ENCODE data around the gene CDIPT. TPM values are rescaled to one million over a fixed set of nuclear protein-coding genes. Genes with fewer than 3 reads are reported as not detected.

Gene CDIPT
- total RNA-seq, 1 donor from 2014 or later = 24.5 TPM

DNA sequence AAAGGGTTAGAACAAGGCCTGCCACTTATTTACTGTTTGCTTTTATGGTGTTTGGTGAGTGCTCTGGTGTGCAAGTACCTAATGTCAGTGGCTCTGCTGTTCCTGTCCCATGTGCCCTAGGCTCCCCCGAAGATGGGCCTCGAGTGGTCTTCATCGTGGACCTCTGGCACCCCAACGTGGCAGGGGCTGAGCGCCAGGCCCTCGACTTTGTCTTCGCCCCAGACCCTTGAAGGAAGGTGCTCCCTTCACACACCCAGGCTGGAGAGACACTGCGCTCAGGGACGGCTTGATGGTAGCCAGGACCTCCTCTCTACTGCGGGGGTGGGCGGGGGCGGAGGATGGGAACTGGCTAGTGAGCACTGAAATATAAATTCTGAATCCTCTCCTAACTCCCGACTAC lies 42.6 kb upstream of the CDIPT start:
- Histone ChIP-seq H3K4me3 (ENCODE audit: low read length in 3 of 3) (no peak overlapping the region), H3K4me1 (ENCODE audit: control insufficient read depth in 3 of 3, insufficient read depth in 3 of 3, low read length in 3 of 3) (peaks cover 0 to 1% (median under 1%) of the 10 kb centered on the region in 3 donors), H3K9ac (ENCODE audit: low read depth in 1 of 3, low read length in 3 of 3) (no peak overlapping the region), H3K9me3 (ENCODE audit: control insufficient read depth in 3 of 3, low read length in 3 of 3) (no peaks in the 10 kb centered on the region), H3K27ac (ENCODE audit: low read depth, low read length) (no peak overlapping the region), H3K27me3 (ENCODE audit: control insufficient read depth in 3 of 3, insufficient read depth in 3 of 3, low read length in 3 of 3) (peaks cover 7 to 15% (median 13%) of the 10 kb centered on the region in 3 donors), H3K36me3 (ENCODE audit: control insufficient read depth in 3 of 3, insufficient read depth in 3 of 3, low read length in 3 of 3) (no peaks in the 10 kb centered on the region)

DNA sequence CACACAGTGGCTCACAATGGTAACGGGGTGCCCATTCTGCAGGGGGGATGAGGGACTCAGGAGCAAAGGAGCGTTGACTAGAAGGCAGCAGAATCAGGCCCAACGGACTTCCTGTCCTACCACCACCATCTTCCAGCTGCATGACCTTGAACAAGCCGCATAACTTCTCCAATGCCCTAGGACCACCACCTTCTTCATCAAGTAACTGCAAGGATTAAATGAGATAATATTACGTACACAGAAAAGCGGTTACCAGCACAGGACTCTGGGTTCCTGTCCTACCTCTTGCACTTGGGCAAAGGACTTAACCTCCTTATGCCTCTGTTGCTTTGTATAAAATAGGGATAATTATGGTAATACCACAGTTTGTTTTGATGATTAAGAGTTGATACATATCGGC lies 41.9 kb upstream of the CDIPT start:
- no peak overlapping the region for H3K9ac ChIP-seq (ENCODE audit: low read depth in 1 of 3, low read length in 3 of 3)
- peaks cover 7 to 18% (median 14%) of the 10 kb centered on the region in 3 donors for H3K27me3 ChIP-seq (ENCODE audit: control insufficient read depth in 3 of 3, insufficient read depth in 3 of 3, low read length in 3 of 3)

DNA sequence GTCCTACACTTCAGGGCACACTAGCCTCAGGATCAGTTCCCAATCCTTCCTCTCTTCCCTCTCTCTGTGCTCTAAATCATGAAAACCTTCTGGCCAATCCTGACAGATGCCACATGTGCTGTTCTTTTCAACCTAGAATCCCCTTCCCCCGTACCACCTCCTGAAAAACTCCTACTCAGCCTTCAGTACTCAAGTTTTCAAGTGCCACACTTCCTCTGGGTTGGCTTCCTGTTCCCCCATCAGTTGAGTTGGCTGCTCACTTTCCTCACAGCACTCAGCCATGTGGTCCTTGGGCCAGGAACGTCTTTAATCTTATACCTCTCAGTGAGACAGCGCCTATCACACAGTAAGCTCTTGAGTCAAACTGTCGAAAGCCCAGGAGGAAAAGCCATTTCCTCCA lies 40.6 kb upstream of the CDIPT start:
- Histone ChIP-seq H3K36me3 (ENCODE audit: control insufficient read depth in 3 of 3, insufficient read depth in 3 of 3, low read length in 3 of 3) (no peaks in the 10 kb centered on the region), H3K27me3 (ENCODE audit: control insufficient read depth in 3 of 3, insufficient read depth in 3 of 3, low read length in 3 of 3) (peaks cover 14 to 25% (median 20%) of the 10 kb centered on the region in 3 donors), H3K9ac (ENCODE audit: low read depth in 1 of 3, low read length in 3 of 3) (no peak overlapping the region), H3K4me3 (ENCODE audit: low read length in 3 of 3) (no peak overlapping the region), H3K27ac (ENCODE audit: low read depth, low read length) (no peak overlapping the region), H3K9me3 (ENCODE audit: control insufficient read depth in 3 of 3, low read length in 3 of 3) (no peaks in the 10 kb centered on the region), H3K4me1 (ENCODE audit: control insufficient read depth in 3 of 3, insufficient read depth in 3 of 3, low read length in 3 of 3) (peaks cover 4 to 8% (median 7%) of the 10 kb centered on the region in 3 donors)

More for the DNA sequence above, 41.9 kb upstream of the CDIPT start:
- Histone ChIP-seq H3K4me1 (ENCODE audit: control insufficient read depth in 3 of 3, insufficient read depth in 3 of 3, low read length in 3 of 3) (peaks cover 4 to 5% (median 4%) of the 10 kb centered on the region in 3 donors), H3K36me3 (ENCODE audit: control insufficient read depth in 3 of 3, insufficient read depth in 3 of 3, low read length in 3 of 3) (no peaks in the 10 kb centered on the region), H3K27ac (ENCODE audit: low read depth, low read length) (no peak overlapping the region), H3K9me3 (ENCODE audit: control insufficient read depth in 3 of 3, low read length in 3 of 3) (no peaks in the 10 kb centered on the region), H3K4me3 (ENCODE audit: low read length in 3 of 3) (no peak overlapping the region)

DNA sequence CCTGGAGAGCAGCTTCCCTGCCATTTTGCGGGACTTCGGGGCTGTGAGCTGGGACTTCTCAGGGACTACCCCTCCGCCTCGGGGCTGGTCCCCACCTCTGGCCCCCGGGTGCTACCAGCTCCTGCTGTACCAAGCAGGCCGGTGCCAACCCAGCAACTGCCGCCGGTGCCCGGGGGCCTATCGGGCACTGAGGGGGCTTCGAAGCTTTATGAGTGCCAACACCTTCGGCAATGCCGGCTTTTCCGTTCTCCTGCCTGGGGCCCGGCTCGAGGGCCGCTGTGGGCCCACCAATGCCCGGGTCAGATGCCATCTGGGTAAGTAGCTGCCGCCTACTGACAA lies 38.5 kb upstream of the CDIPT start:
- H3K4me3 ChIP-seq (ENCODE audit: low read length in 3 of 3) = no peak overlapping the region
- no peaks in the 10 kb centered on the region for H3K9me3 ChIP-seq (ENCODE audit: control insufficient read depth in 3 of 3, low read length in 3 of 3)
- H3K36me3 ChIP-seq (ENCODE audit: control insufficient read depth in 3 of 3, insufficient read depth in 3 of 3, low read length in 3 of 3) = no peaks in the 10 kb centered on the region
- no peak overlapping the region for H3K27ac ChIP-seq (ENCODE audit: low read depth, low read length)
- peaks cover 4 to 8% (median 7%) of the 10 kb centered on the region in 3 donors for H3K4me1 ChIP-seq (ENCODE audit: control insufficient read depth in 3 of 3, insufficient read depth in 3 of 3, low read length in 3 of 3)
- H3K9ac ChIP-seq (ENCODE audit: low read depth in 1 of 3, low read length in 3 of 3) = no peak overlapping the region
- H3K27me3 ChIP-seq (ENCODE audit: control insufficient read depth in 3 of 3, insufficient read depth in 3 of 3, low read length in 3 of 3) = peaks cover 26 to 38% (median 37%) of the 10 kb centered on the region in 3 donors

DNA sequence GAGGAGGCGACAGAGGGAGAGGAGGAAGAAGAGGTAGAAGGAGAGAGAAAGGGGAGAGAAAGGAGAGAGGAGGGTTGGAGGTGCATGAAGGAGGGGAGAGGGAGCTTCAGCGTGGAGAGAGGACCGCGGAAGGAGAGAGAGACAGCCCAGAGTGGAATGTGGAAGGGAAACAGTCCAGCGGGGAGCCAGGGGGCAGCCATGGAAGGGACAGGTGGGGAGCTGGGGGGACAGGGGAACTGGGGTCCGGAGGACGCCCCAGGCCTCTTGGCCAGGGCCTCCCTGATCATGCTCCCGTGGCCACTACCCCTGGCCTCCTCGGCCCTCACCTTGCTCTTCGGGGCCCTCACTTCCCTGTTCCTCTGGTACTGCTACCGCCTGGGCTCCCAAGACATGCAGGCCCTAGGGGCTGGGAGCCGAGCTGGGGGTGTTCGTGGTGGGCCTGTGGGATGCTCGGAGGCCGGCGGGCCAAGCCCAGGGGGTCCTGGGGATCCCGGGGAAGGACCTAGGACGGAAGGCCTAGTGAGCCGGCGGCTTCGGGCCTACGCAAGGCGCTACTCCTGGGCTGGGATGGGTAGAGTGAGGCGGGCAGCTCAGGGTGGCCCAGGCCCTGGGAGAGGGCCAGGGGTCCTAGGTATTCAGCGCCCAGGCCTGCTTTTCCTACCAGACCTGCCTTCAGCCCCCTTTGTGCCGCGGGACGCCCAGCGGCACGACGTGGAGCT lies 38.0 kb upstream of the CDIPT start:
- Histone ChIP-seq H3K27me3 (ENCODE audit: control insufficient read depth in 3 of 3, insufficient read depth in 3 of 3, low read length in 3 of 3) (peaks cover 26 to 40% (median 40%) of the 10 kb centered on the region in 3 donors), H3K36me3 (ENCODE audit: control insufficient read depth in 3 of 3, insufficient read depth in 3 of 3, low read length in 3 of 3) (no peaks in the 10 kb centered on the region), H3K9ac (ENCODE audit: low read depth in 1 of 3, low read length in 3 of 3) (no peak overlapping the region), H3K4me1 (ENCODE audit: control insufficient read depth in 3 of 3, insufficient read depth in 3 of 3, low read length in 3 of 3) (peaks cover 4 to 8% (median 7%) of the 10 kb centered on the region in 3 donors), H3K9me3 (ENCODE audit: control insufficient read depth in 3 of 3, low read length in 3 of 3) (no peaks in the 10 kb centered on the region), H3K27ac (ENCODE audit: low read depth, low read length) (no peak overlapping the region), H3K4me3 (ENCODE audit: low read length in 3 of 3) (peak overlapping the region in 2 of 3 donors; percentile 22 to 48)

DNA sequence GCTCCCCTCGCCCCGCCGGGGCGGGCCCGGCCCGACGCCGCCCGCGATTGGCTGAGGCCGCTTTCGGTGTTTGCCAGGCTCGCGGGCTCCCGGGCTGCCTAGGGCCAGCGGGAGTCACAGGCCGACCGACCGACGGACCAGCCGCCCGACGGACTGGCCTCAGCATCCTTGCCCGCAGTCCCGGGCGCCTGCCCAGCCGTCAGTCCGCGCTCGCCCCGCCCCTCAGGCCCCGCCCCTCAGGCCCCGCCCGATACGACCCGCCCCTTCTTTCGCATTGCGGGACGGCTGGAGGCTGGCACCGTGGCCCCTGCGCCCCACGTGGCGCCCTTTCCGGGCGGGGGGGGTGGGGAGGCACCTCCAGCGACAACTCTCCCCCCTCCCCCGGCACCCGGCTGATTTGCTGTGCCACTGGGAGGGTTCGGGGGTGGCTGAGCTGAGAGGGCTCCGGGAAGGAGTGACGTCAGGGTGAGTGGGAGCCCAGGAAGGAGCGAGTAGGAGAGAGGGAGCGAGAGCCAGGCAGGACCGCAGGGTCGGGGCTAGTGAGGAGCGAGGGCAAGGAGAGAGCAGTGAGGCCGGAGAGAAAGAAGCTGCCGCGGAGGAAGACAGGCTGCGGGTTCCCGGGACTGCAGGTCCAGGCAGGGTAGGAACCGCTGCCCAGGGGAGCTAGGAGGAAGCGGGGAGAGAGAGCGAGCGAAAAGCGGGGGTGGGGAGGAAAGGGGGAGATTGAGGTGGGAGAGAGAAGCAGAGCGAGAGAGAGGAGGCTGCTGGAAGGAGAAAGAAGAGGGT lies 37.3 kb upstream of the CDIPT start, which contains the start of gene ASPHD1:
Gene ASPHD1 (plus strand): TSS at position 387 of the 786 bp plus-strand sequence. CDS start 484 bp downstream, outside the sequence.
- Histone ChIP-seq H3K4me3 (ENCODE audit: low read length in 3 of 3) (peak within 1 kb of the TSS in 2 of 3 donors; percentile 48 to 63), H3K36me3 (ENCODE audit: control insufficient read depth in 3 of 3, insufficient read depth in 3 of 3, low read length in 3 of 3) (no peaks in the 10 kb centered on the region), H3K4me1 (ENCODE audit: control insufficient read depth in 3 of 3, insufficient read depth in 3 of 3, low read length in 3 of 3) (peaks cover 4 to 8% (median 7%) of the 10 kb centered on the region in 3 donors), H3K27ac (ENCODE audit: low read depth, low read length) (no peak within 1 kb of the TSS), H3K9me3 (ENCODE audit: control insufficient read depth in 3 of 3, low read length in 3 of 3) (no peaks in the 10 kb centered on the region), H3K27me3 (ENCODE audit: control insufficient read depth in 3 of 3, insufficient read depth in 3 of 3, low read length in 3 of 3) (peaks cover 26 to 40% (median 40%) of the 10 kb centered on the region in 3 donors), H3K9ac (ENCODE audit: low read depth in 1 of 3, low read length in 3 of 3) (no peak within 1 kb of the TSS)

DNA sequence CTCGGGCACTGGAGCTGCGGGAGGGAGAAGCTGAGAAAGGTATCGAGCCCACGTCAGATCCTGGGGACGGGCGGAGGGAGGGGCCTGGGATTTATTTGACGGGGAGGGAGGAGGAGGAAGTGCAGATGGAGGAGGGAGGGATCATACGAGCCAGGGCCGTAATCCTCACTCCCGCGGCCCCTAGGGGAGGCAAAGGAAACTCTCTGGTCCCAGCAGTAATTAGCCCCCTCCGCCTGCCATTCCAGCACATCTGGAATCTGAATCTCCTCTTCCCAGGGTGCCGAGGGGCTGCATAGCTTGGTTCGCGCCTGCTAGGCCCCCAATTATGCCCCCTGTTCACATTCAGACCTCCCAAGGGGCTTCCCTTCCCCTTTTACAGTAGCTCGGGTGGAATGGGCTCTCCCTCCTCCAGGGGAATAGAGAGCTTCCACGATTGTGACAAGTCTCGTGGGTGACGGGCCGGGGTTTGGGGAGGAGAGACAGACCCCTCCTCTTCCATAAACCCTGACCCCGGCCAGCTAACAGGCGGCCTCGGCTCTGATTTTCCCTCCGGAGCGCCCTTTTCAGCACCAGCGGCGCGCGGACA lies 36.6 kb upstream of the CDIPT start, which contains the start of gene SEZ6L2:
Gene SEZ6L2 (minus strand): TSS at position 35 of the 586 bp plus-strand sequence. CDS start 531 bp downstream, outside the sequence.
- Histone ChIP-seq H3K27me3 (ENCODE audit: control insufficient read depth in 3 of 3, insufficient read depth in 3 of 3, low read length in 3 of 3) (peaks cover 26 to 40% (median 38%) of the 10 kb centered on the region in 3 donors), H3K4me1 (ENCODE audit: control insufficient read depth in 3 of 3, insufficient read depth in 3 of 3, low read length in 3 of 3) (peaks cover 4 to 8% (median 7%) of the 10 kb centered on the region in 3 donors), H3K4me3 (ENCODE audit: low read length in 3 of 3) (peak within 1 kb of the TSS in 2 of 3 donors; percentile 48 to 63), H3K9me3 (ENCODE audit: control insufficient read depth in 3 of 3, low read length in 3 of 3) (no peaks in the 10 kb centered on the region), H3K27ac (ENCODE audit: low read depth, low read length) (no peak within 1 kb of the TSS), H3K36me3 (ENCODE audit: control insufficient read depth in 3 of 3, insufficient read depth in 3 of 3, low read length in 3 of 3) (no peaks in the 10 kb centered on the region), H3K9ac (ENCODE audit: low read depth in 1 of 3, low read length in 3 of 3) (no peak within 1 kb of the TSS)

DNA sequence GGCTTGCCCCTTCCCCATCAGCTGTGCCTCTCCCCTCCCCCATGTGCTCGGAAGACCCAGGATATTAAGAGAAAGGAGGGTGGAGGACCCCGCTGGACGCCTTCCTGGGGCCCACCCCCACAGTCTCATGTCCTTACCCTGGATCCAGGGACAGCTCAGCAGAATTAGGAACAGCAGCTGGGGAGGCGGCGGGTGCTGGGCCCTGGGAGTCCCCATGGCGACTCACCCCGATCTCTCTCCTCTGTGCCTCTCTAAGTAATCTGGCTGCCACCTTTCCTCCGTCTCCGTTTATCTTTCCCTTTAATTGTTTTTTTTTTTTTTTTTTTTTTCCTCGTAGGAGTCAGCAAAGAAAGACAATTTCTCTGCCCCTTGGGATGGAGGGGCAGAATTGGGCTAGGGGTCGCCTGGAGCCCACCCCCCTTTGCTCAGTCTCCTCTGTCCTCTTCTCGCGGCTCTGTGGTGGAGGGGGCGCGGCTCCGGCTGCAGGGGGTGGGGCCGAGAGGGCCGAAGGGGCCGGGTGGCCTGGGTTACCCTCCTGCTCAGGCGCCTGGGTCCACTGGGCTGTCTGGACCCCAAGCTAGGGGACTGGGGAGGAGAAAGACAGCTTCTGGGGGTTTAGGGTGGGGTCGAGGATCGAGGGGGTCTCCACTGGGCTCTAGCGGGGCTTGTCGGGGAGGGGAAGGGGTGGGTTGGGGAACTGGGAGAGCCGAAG lies 35.9 kb upstream of the CDIPT start:
- Histone ChIP-seq H3K36me3 (ENCODE audit: control insufficient read depth in 3 of 3, insufficient read depth in 3 of 3, low read length in 3 of 3) (no peaks in the 10 kb centered on the region), H3K9me3 (ENCODE audit: control insufficient read depth in 3 of 3, low read length in 3 of 3) (no peaks in the 10 kb centered on the region), H3K4me1 (ENCODE audit: control insufficient read depth in 3 of 3, insufficient read depth in 3 of 3, low read length in 3 of 3) (peaks cover 4 to 8% (median 7%) of the 10 kb centered on the region in 3 donors), H3K27ac (ENCODE audit: low read depth, low read length) (no peak overlapping the region), H3K27me3 (ENCODE audit: control insufficient read depth in 3 of 3, insufficient read depth in 3 of 3, low read length in 3 of 3) (peaks cover 26 to 40% (median 37%) of the 10 kb centered on the region in 3 donors), H3K4me3 (ENCODE audit: low read length in 3 of 3) (no peak overlapping the region), H3K9ac (ENCODE audit: low read depth in 1 of 3, low read length in 3 of 3) (no peak overlapping the region)

DNA sequence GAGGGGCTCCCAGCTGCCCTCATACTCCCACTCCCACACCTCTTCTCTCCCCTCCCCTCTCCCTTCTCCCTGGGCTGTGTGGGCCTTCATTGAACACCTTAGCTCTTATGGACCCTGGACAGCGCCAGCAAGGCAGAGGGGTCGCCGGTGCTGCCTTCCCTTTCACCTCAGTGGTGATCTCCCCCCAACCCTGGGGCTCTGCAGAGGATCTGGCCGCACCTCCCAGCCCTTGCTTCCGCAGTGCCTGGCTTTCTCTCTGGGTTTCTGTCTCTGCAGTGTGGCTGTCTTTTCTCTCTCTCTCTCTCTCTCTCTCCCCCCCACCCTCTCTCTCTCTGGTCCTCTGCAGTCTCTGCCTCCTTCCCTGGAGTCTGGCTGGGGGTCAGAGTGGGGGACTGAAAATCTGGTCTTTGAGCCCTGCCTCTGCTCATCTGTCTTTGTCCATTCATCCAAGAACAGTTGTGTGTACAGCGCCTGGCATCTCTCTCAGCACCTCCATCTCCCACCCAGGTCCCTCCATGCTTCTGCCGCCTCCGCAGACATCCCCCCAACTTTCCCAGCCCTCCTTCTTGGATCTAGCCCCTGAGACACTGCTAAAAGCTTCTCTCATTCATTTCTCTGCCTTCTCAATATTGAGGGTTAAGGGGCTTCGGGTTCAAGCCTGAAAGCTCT lies 35.2 kb upstream of the CDIPT start:
- H3K4me1 ChIP-seq (ENCODE audit: control insufficient read depth in 3 of 3, insufficient read depth in 3 of 3, low read length in 3 of 3) = peaks cover 4 to 8% (median 7%) of the 10 kb centered on the region in 3 donors
- no peaks in the 10 kb centered on the region for H3K36me3 ChIP-seq (ENCODE audit: control insufficient read depth in 3 of 3, insufficient read depth in 3 of 3, low read length in 3 of 3)
- H3K27me3 ChIP-seq (ENCODE audit: control insufficient read depth in 3 of 3, insufficient read depth in 3 of 3, low read length in 3 of 3) = peaks cover 26 to 40% (median 37%) of the 10 kb centered on the region in 3 donors
- no peak overlapping the region for H3K27ac ChIP-seq (ENCODE audit: low read depth, low read length)
- no peaks in the 10 kb centered on the region for H3K9me3 ChIP-seq (ENCODE audit: control insufficient read depth in 3 of 3, low read length in 3 of 3)
- no peak overlapping the region for H3K9ac ChIP-seq (ENCODE audit: low read depth in 1 of 3, low read length in 3 of 3)
- no peak overlapping the region for H3K4me3 ChIP-seq (ENCODE audit: low read length in 3 of 3)

Measured in skeletal muscle tissue (tissue), 4 donors.